HG02610 (cell line): ENCODE results near the gene PACSIN2.
"Not testable (repeated sequence)": the region's sequence is repeated elsewhere in the genome, so short reads cannot be mapped to it uniquely, and the experiment has no call there.

ENCODE experiments used
- ATAC-seq: cut with Tn5 transposase; IDR thresholded peaks from one replicate; pipeline ENCODE4 v1.9.1; 2021; ENCODE audit warnings: mild to moderate bottlenecking, moderate library complexity; ENCODE audit not compliant: unreplicated experiment

Gene PACSIN2

DNA sequence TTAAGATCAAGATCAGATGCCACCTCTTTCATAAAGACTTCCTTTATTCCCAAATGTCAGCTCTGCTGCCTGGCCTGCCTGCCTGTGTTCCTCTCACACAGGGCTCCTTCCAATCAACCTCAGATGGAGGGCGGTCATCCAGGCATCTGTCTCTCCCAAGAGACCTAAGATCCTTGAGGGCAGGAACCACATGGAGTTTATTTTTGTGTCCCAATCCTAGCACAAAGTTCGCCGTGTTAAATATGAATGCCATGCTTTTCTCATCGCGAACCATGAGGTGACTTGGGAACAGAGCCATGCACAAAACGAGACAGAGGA lies 85.2 kb downstream of the PACSIN2 start:
- ATAC-seq, result no peak

DNA sequence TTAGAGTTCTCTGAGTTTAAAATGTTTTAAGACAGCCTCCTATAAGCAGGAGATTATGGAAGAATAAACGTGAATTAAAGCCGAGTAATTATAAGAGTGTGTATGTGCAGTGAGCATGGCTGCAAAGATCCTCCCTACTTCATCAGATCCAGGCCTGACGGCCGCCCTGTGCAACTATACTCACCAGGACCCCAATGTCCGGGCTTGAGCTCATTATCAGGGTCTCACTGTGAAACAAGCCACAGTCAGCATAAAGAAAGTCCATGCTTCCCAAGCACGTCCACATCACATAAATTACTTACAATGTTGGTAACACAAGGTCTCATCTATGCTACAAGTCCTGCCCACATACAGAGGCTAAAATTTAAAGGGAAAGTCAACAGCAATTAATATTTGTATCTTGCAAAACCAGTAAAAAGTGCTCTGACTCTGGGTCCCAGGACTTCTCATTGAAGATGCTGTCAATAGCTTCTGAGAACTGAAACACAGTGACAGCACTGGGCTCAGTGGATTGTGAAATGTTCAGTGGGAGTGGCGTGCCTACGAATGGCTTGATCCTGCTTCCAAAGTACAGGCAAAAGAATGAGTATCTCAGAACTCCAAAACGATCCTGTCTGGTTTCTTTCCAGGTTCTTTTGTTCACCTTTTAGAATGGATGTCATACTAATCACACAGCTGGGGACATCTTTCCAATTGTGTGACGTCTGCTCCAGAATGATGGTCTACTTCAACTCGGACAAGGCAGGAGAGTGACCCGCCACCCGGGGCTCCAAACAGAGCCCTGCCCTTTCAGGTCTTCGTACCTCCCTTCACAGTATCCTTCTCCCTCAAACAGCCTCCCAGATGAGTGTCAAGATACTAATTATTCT lies 85.7 kb downstream of the PACSIN2 start:
- no peak for ATAC-seq

DNA sequence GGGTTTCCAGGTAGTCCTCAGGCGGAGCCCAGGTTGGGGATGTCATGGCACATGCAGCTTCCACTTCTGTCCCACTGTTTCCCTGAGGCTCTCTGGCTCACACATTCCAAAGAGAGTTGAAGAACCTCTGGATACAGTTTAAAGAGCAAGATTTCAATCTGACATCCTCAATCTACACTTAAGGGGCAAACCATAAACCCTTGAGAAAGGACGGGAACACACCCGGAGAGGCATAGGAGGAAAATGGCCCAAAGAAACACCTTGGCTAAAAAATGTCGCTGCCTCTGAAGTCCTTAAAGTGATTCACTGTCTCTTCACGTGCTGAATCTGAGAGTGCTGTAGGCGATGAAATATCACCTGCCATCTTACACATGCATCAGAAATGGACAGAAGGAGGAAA lies 87.0 kb downstream of the PACSIN2 start:
- ATAC-seq, result no peak

DNA sequence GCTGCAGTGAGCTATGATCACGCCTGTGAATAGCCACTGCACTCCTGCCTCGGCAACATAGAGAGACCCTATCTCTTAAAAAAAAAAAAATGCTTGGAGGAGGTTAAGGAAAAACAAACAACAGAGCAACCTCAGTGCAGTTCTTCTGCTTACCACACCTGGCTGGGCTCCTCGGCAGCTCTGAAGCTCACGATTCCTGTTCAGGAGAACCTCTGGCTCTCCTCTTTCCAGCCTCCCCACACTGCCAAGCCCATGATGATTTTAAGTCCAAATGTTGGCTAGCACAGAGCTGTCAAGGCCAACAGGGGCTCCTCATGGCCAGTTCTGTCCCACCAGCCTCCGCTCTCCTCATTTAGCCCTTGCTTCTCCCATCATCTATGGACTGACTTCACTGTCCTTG lies 88.2 kb downstream of the PACSIN2 start:
- ATAC-seq, result no peak

DNA sequence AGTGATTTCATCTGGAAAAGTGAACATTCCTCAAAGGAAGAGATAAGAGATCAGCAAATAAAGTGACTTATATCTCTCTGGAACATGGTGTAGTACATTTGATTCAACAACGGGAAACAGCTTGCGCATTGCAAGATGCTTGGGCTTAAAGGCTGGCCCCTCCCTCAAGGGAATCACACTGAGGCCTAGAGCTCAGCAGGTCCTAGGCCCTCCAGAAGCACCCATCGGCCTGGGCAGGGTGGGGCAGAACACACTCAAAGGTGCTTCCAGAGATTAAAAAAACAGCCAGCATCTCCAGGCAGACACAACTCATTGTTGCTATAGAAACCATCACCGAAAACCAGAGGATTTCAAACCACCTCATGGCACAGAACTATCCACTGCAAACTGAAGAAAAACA lies 88.8 kb downstream of the PACSIN2 start:
- ATAC-seq, result no peak

DNA sequence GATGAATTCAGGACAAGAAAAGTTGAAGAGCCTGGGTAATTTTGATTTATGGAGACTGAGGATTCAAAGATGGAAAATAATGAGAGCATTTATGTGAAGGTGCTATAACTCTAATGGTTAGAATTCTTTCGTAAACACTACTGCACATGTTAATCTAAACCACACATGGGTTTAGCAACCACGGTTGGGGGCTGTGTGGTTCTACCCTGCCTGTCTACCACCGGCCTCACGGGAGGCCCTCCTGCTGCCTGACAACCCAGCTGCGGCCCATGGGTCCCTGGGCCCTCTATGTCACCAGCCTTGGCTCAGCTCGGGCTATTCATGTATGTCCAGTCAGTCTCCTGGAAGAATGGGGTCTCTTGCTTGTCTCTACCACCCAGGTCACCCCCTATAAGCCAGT lies 89.4 kb downstream of the PACSIN2 start:
- ATAC-seq, result no peak

DNA sequence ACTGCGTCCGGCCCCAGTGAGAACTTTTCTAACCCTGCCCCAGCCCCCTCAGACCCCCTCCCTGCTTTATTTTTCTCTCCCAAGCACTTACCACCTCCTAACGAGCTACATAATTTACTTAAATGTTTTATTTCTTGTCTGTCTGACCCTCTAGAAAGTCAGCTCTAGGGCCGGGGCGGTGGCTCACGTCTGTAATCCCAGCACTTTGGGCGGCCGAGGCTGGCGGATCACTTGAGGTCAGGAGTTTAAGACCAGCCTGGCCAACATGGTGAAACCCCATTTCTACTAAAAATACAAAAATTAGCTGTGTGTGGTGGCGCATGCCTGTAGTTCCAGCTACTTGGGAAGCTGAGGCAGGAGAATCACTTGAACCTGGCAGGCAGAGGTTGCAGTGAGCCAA lies 89.9 kb downstream of the PACSIN2 start:
- not testable (repeated sequence) for ATAC-seq

DNA sequence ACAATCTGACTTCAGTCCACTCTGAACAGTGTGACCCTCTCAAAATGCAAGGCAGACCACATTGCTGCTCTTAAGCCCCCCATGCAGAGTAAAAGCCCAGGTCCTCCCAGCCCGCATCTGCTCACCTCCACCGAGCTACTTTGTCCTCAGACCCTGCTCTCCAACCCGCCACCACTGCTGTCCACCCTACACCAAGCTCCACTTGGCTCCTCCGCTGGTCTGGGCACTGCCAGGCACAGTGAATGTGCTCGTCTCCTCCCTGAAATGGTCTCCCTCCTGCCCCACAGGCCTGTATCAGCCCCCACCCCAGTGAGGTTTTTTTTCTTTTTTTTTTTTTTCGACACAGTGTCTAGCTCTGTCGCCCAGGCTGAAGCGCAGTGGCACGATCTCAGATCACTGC lies 90.5 kb downstream of the PACSIN2 start:
- no peak for ATAC-seq

DNA sequence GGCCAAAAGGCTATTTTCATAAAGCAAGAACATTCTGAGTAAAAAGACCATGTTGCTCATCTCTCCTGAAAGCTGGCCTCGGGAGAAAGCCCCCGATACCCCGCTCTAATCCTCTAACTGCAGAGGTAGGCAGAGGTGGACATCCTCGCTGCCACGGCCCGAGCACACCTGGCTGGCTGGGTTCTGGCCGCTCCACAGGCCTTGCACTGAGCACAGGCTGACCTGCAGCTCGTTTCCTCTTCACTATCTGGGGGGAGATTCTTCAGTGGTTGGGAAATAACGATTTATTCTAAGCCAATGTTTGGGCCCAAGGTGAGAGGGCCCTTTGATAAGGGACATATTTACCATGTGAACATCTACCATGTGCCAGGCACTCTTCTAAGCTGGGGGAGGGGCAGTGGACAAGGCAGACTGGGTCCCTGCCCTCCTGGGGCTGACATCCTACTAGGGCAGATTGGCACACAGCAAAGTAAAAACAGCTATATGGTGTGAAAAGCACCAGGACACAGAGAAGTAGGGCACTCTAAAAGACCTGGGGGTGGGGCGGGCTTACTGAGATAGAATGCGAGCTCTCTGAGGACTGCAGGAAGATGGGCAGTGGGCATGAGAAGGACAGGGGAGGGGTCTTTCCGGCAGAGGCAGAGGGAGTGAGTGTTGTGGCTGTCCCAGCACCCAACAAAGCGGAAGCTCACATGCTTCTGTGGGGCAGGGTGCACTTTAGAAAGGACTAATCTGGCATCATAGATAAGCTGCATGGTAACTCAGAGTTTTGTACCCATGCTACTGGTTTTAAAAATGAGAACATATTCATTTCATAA lies 92.4 kb downstream of the PACSIN2 start:
- no peak for ATAC-seq

DNA sequence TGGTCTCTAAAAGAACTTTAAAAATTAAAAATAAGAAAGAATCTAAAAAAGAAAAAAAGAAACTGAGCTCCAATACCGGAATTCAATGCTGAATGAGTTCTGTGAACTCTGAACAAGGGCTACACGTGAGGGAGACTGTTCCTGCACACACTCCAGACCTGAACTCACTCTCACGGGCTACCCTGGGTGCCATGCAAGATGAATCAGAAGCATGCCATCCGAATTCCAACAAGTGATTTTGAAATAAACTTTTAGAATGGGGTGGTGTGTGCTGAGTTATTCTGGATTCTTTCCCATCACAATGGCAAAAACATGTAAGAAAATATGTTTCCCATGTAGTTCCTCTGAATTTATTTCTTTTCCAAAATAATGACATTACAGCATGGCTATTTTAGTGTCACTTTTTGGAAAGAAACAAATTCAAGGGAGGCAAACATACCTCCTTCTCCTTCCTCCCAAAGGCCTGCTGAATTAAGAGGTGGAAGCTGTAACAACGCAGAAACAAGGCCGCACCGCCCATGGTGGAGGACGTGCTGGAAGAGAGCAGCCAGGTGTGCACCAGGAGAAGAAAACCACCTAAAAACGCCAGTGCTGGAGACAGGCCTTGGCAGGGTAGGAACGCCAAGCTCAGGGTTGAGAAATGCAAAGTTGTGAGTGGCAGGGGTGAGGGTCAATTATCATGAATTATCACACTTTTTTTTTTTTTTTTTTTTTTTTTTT lies 94.7 kb downstream of the PACSIN2 start:
- ATAC-seq, result no peak

DNA sequence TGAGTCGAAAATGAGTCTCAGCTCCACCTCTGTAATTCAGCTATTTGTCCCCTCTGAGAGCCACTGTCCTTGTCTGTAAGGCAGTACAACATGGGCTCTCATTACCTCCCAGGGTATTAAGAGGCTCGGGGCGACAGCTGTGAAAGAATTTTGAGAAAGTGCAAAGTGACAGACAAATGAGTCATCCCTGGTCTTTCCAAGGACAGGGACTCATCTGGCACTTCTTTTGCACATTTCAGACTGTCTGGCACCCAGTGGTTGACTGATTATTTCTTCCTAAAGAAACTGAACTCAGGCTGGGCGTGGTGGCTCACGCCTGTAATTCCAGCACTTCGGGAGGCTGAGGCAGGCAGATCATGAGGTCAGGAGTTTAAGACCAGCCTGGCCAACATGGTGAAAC lies 95.8 kb downstream of the PACSIN2 start:
- ATAC-seq, result no peak

DNA sequence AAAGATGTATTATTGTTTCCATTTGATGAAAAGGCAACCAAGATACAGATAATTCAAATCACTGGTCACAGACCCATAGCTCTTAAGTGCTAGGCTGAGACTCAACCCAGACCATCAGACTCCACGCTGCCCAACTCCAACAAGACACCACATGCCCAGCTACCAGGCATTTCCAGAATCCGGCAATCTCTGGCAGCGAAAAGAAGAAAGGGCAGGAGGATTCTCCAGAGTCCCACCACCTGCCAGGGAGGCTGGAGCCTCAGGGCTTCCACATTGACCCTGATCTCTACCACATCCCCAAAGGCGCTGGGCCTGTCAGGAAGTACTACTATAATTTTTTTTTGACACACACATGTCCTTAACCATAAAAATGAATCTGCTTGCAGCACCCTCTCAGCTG lies 96.4 kb downstream of the PACSIN2 start:
- no peak for ATAC-seq

DNA sequence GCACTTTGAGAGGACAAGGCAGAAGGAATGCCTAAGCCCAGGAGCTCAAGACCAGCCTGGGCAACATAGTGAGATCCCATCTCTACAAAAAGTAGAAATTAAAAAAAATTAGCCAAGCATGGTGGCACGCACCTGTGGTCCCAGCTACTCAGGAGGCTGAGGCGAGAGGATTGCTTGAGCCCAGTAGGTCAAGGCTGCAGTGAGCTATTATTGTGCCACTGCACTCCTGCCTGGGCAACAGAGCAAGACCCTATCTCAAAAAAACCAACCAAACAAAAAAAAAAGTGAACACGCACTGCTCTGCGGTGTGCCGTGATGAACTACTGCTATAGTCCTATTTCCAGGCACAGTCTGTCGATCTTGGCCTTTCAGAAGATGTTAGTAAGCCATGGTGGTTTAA lies 97.6 kb downstream of the PACSIN2 start:
- not testable (repeated sequence) for ATAC-seq

DNA sequence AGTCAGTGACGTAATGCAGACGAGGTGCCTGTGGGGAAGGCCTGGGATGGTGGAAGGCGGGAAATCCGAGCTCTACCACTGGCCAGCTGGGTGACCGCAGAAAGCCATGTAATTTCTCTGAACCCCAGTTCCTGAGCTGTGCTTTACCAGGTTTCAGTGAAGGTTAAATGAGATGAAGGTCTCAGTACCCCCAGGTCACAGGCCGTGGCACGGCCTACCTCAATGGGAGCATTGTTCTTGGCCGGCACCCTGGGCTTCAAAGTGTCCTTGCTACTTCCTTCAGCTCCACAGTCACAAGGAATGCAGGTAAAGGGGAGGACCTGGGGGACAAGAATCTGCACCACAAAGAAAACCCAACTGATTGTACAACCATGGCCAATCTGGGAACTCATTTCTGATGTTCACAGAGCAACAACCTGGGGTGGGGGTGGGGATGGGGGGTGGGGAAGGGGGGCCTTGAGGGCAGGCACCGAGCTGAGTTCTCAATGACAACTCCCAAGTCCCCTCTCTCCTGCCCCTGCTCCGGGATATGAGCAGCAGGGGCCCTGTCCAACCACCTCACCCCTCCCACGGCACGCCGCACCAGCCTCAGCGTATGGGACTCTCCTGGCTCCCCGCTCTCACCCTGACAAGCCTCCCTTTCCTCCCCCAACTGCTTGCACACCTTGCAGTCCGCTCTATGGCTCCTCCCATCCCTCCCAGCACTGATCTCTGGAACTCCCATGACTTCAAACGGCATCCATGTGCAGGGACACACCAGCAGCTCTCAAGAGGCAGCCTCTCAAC lies 98.8 kb downstream of the PACSIN2 start:
- ATAC-seq, result no peak

DNA sequence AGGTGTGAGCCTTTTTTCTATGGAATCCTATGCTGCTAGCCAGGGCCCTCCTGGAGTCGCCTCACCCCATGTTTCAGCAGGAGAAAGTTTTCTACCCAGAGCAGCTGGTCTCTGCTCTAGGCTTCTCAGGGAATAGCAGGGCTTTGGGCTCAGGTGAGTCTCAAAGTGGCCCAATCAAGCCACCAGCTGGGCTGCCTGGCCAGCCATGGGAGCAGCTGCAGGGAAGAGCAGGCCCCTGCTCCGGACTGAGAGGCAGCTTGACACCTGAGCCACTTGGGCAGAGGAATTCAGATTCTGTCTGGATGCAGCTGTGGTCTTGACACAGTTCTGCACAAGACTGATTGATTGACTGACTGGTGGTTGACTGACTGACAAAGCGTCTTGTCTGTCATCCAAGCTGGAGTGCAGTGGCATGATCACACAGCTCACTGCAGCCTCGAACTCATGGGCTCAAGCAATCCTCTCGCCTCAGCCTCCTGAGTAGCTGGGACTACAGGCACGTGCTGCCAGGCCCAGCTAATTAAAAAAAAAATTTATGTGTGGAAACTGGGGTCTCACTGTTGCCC lies 100.4 kb downstream of the PACSIN2 start:
- no peak for ATAC-seq

DNA sequence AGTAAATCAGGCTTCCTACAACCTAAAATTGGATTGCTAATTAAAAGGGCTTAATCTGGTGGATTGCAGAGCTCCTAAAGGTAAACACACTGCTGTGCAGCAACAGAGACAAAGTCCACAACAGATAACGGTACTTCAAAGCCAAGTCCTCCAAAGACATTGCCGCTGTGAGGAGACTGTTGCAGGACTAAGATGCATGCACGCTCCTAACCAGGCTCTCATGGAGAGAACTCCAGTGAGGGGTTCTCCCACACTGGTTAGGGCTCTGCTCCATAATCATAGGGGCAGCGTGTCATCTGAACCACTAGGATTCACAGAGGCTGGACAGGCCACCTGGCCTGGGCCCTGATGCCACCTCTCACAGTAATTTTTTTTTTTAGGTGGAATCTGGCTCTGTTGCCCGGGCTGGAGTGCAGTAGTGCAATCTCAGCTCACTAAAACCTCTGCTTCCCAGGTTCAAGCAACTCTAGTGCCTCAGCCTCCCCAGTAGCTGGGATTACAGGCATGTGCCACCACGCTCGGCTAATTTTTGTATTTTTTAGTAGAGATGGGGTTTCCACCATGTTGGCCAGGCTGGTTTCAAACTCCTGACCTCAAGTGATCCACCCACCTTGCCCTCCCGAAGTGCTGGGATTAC lies 101.0 kb downstream of the PACSIN2 start:
- ATAC-seq, result no peak

DNA sequence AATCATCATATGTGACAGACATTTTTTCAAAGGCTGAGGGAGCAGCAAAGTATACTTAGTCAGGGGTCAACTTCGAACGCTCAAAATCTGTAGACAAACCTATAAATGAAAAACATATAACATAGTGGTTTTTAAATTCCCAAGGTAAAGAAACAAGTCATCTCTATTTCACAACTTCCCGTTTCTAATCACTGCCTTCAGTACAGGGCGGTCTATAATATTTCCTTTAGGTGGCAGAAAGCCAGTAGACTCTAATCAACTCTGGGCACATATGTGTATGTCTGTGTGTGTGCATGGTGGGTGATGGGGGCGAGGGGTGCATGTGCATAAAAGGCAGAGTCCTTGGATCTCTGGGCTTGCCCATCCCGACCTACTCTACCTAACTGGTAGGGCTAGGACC lies 102.9 kb downstream of the PACSIN2 start:
- ATAC-seq, result no peak

DNA sequence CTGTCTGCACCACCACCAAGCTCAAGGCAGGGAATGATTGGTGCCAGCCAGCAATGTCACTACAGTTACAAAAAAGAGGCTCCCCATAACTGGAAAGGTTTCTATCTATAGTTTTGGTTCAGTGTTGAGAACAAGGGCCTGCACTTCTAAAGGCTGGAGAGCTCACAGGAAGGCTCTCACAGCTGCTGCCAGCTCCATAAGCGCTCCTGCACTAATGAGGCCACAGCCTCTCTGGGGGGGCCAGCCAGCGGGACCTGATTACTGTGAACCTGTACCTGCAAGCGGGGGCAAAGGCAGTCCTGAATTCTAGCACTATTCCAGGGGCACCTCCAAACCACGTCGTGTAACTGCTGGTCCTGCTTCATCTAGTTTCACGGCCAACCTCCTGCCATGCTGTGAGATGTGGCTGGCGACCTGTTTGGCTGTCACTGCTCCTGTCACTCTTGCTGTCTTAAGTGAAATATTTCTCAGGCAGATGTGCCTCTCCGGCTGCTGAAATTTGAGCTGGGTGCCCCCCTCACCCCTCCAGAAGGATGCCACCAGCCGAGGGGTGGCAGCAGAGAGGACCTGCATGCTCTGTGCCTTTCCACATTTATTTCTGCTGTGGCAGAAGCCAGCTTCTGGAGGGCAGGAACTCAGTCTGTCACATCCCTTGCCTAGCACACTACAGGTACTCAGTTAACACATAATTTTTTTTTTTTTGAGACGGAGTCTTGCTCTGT lies 104.6 kb downstream of the PACSIN2 start:
- no peak for ATAC-seq

DNA sequence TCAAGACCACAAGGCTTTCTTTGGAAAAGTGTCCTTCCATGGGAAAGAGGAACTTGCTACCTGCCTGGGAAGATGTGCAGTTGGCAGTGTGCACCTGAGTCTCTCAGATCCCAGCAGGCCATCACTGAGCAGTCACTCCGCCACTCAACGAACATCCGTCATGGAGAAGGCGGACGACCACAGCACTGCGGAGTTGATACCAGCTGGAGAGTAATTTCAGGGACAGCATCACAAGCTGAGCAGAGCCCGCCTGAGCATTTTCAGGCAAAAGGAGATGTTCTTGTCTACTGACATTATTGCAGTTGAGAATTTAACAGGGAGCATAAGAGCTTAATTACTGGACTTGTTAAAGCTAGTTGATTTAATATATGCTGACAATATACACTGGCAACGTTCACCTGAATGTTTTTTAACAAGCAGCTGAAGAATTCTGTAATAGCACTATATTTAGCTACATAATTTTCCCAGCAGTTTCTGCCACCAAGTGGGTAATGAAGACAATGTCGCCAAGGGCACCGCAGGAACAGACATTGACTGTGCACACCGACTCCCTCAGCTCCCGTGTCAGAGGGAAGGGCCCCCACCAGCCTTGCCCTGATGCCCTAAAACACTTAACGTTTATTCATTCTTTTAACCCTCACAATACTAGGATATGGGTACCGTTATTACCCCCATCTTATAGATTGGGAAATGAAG lies 105.4 kb downstream of the PACSIN2 start:
- ATAC-seq, result no peak
